SU-DHL-6 (cell line): ENCODE results near the gene PIP4P1.

Experiments used
- EZH2phosphoT487 ChIP-seq: fragments of 200-600 bp; sonication (generic), shearing (Covaris generic); conservative IDR thresholded peaks from 2 replicates; pipeline ENCODE4 v1.6.1; 2018; ENCODE audit warnings: mild to moderate bottlenecking, antibody characterized with exemption, low read length, moderate library complexity, mixed read lengths
- TF ChIP-seq, protein P1 (sequence below): fragments of 200-600 bp; sonication (generic); IDR thresholded peaks from one replicate; pipeline ENCODE4 v1.5.1; 2017; ENCODE audit warnings: antibody characterized with exemption, mild to moderate bottlenecking, low read length, moderate library complexity; ENCODE audit not compliant: insufficient read depth, poor library complexity, severe bottlenecking

DNA sequence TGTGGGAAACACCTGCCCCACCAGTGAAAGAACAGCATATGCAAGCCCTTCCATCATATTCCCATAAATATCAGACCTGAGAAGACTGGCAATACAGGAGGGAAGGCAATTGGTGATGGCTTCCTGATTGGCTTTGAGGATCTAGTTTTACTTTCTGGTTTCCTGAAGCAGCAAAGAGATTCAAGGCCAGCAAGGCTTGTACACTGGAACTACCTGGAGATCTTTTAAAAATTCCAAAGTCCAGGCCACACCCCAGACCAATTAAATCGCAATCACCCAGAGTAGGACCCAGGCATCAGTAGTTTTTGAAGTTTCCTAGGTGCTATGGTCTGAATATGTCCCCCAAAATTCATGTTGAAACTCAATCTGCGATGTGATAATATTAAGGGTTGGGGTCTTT is 45.0 kb downstream of the PIP4P1 start:
- TF ChIP-seq, protein P1, sequence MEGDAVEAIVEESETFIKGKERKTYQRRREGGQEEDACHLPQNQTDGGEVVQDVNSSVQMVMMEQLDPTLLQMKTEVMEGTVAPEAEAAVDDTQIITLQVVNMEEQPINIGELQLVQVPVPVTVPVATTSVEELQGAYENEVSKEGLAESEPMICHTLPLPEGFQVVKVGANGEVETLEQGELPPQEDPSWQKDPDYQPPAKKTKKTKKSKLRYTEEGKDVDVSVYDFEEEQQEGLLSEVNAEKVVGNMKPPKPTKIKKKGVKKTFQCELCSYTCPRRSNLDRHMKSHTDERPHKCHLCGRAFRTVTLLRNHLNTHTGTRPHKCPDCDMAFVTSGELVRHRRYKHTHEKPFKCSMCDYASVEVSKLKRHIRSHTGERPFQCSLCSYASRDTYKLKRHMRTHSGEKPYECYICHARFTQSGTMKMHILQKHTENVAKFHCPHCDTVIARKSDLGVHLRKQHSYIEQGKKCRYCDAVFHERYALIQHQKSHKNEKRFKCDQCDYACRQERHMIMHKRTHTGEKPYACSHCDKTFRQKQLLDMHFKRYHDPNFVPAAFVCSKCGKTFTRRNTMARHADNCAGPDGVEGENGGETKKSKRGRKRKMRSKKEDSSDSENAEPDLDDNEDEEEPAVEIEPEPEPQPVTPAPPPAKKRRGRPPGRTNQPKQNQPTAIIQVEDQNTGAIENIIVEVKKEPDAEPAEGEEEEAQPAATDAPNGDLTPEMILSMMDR, result no peak
- TF ChIP-seq EZH2phosphoT487, result no peak
